Nasal cavity respiratory epithelium epithelial cell of viscerocranial mucosa (primary cell): Measurements from ENCODE around the gene DMGDH. TPM values are rescaled to one million over a fixed set of nuclear protein-coding genes. Genes with fewer than 3 reads are reported as not detected.

Experiments
- total RNA-seq: library from RNA; depleted of rRNA; stranded (reverse); fragments of >200 nt; gene quantifications from 2 replicates; pipeline ENCODE4 v1.2.3, GENCODE V29; 2014

DMGDH gene
- 3.1 and 14.0 TPM in 2 replicates for total RNA-seq

DNA sequence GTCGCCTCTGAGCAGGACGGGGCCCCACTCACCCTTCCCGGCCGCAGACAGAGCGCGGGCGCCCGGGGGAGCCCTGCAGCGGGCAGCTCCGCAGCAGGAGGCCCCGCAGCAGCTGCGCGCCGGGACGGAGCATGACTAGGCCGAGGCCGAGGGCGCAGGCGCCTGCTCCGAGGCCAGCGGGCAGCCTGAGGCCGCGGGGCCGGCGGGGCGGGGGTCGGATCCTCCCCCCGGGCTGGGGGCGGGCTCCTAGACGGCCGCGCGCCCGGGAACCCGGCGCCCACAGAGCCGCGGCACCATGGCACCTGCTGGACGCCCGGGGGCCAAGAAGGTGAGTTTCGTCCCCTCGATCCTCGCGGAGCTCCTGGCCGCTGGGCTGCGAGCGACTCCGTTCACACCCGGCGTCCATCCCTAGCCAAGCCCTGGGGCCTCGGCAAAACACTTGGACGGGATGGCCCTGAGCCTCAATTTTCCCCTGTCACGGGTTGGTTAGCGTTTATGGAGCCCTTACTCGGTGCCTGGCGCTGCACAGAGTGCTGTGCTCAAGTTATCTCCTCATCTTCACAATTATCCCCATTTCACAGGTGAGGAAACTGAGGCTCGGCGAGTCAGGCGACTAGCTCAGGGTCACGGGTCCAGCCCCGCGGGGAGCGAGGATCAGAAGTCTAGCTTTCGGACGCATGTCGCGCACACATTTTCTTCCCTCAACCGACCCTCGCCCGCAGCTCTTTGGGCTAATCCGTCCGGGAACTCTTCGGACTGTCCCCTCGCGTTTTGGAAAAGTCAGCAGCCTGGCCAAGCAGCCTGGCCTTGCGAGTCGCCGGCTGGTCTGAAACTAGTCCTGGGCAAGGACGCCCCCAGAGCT is at the start of gene DMGDH, which contains the start of gene BHMT2:
Gene DMGDH, minus strand, starts transcription at position 187 of the 862 bp plus-strand sequence. Its CDS starts 54 bp downstream, at position 133.
Gene BHMT2, plus strand, starts transcription at position 280 of the 862 bp plus-strand sequence. Its CDS starts 16 bp downstream, at position 296.

DNA sequence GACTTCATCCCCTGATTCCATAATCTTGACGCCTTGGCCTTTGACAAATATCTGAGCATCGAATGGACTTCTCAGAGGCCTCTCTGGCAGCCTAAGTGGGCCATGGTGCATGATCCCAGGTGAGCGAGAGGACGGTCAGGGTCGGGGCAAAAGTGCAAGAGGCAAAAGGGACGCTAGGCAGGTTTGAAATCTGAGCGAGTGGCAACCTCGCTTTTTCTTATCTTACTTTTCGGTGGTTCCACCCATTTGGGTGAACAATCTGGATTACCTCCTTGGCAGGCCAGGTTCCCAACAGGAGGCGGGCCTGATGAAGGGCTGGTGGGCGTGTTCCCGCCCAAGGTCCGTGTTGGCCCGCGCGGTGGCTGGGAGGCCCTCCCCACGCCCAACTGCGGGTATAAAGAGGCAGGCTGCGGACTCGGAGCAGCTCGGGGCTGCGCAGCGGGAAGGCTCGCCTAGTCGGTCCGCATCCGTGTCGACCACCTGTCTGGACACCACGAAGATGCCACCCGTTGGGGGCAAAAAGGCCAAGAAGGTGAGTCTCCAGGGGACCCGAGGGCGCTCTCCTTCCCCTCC is 42.0 kb upstream of the DMGDH start, which contains the start of gene BHMT:
Gene BHMT, plus strand, starts transcription at position 423 of the 573 bp plus-strand sequence. Its CDS starts 77 bp downstream, at position 500.

DNA sequence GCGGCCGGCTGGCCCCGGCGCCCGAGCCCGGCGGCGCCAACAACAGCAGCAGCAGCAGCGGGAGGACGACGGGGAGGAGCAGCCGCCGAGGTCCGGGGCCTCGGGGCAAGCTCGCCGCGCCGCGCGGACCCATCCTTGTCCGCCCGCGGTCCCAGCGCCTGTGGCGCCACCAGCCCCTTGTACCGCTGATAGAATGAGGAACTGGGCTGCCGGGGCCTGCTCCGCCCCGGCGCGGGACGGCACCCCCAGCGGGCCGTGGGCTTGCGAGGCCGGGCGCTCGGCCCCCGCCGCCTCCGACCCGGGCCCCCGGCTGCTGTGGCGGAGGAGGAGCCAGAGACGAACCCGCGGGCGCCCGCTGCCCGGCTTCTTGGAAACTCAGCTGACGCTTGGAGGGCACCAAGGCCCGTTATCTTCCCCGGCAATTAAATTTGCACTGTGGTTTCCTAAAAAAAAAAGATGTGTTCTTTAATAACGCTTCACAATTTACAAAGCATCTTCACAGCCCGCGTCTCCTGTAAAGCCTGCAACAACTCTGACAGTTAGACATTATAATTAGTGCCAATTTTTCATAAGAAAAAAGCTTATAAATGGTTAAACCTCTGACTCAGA is 84.3 kb downstream of the DMGDH start, which contains the start of gene ARSB:
Gene ARSB, minus strand, starts transcription at position 195 of the 609 bp plus-strand sequence. Its CDS starts 62 bp downstream, at position 133.

Other genes with a start within 250 kb of the DMGDH start
- gene ARSB, start 84.4 kb downstream of the DMGDH start, total RNA-seq: 3.1 and 7.0 TPM in 2 replicates
- gene BHMT2, start 93 bp upstream of the DMGDH start, total RNA-seq: under 0.01 TPM in 1 of 2 replicates, not detected in the other
- gene BHMT, start 42.1 kb upstream of the DMGDH start, total RNA-seq: not detected in 2 replicates
- 20.8 and 24.4 TPM in 2 replicates for gene JMY, start 166.5 kb upstream of the DMGDH start, total RNA-seq